Measurements from ENCODE around the gene GPR68.

DNA sequence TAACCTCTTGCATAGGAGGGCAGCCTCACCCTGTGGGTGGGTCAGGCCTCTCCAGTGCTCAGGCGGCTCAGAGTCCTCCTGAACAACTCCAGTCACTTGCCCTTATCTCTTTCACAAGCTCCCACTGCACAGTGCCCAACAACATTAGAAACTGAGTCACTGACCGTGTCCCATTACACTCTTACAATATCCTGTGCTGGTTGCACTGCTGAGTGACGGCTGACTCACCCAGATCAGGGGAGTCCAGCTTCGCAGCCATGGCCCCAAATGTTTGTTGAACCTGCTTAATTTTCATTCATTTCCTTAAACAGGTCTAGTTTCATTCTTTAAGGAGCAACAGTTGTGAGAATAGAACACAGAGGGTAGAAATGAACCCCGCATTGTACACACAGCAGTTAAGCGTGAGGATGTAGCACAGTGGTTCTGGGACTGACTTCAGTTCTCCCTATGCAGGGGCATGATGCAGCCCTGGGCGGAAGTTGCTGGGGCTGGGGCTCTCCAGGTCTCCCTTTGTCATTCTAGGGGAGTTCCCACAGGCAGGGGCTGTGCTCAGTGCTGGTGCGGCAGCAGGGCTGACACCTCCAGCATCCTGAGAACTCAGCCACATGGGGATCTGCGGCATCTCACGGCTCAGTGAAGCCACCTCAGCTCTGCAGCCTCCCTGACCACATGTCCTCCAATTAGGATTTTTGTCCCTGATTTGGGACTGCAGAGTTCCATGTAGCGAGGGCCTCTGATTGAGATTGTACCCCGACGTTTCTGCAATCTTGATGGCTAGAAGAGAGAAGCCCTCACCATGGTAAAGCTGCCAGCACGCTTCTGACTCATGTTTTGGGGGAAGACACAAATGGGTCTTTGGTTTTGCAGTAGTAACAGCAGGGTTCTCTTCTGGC lies 16.1 kb downstream of the GPR68 start:
- TF ChIP-seq, protein P1, sequence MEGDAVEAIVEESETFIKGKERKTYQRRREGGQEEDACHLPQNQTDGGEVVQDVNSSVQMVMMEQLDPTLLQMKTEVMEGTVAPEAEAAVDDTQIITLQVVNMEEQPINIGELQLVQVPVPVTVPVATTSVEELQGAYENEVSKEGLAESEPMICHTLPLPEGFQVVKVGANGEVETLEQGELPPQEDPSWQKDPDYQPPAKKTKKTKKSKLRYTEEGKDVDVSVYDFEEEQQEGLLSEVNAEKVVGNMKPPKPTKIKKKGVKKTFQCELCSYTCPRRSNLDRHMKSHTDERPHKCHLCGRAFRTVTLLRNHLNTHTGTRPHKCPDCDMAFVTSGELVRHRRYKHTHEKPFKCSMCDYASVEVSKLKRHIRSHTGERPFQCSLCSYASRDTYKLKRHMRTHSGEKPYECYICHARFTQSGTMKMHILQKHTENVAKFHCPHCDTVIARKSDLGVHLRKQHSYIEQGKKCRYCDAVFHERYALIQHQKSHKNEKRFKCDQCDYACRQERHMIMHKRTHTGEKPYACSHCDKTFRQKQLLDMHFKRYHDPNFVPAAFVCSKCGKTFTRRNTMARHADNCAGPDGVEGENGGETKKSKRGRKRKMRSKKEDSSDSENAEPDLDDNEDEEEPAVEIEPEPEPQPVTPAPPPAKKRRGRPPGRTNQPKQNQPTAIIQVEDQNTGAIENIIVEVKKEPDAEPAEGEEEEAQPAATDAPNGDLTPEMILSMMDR (tag by site-specific recombination; IDR thresholded peaks at IDR 0.05): no peak
- no peak for TF ChIP-seq ZNF274 (IDR thresholded peaks at IDR 0.05; ENCODE audit: low read length)
- TF ChIP-seq ZNF274 (tag by site-specific recombination; IDR thresholded peaks at IDR 0.05; ENCODE audit: borderline replicate concordance): no peak
- no peak for TF ChIP-seq ZBTB20 (tag by site-specific recombination; IDR thresholded peaks at IDR 0.05)
- no peak for TF ChIP-seq ZNF558 (tag by site-specific recombination; IDR thresholded peaks at IDR 0.05)
- TF ChIP-seq YY1 (tag by site-specific recombination; IDR thresholded peaks at IDR 0.05): no peak
- no peak for TF ChIP-seq ZNF544 (tag by site-specific recombination; IDR thresholded peaks at IDR 0.05)
- no peak for TF ChIP-seq ZNF624 (tag by site-specific recombination; IDR thresholded peaks at IDR 0.05)
- TF ChIP-seq GLIS2 (tag by site-specific recombination; IDR thresholded peaks at IDR 0.05): no peak
- no peak for TF ChIP-seq SALL2 (tag by site-specific recombination; IDR thresholded peaks at IDR 0.05; ENCODE audit: borderline replicate concordance)
- TF ChIP-seq, protein P2, sequence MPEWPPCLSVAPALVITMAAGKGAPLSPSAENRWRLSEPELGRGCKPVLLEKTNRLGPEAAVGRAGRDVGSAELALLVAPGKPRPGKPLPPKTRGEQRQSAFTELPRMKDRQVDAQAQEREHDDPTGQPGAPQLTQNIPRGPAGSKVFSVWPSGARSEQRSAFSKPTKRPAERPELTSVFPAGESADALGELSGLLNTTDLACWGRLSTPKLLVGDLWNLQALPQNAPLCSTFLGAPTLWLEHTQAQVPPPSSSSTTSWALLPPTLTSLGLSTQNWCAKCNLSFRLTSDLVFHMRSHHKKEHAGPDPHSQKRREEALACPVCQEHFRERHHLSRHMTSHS (tag by site-specific recombination; IDR thresholded peaks at IDR 0.05): no peak
- no peak for TF ChIP-seq ZNF324 (tag by site-specific recombination; IDR thresholded peaks at IDR 0.05)
